Measurements from ENCODE around the gene CPOX.

Gene CPOX

DNA sequence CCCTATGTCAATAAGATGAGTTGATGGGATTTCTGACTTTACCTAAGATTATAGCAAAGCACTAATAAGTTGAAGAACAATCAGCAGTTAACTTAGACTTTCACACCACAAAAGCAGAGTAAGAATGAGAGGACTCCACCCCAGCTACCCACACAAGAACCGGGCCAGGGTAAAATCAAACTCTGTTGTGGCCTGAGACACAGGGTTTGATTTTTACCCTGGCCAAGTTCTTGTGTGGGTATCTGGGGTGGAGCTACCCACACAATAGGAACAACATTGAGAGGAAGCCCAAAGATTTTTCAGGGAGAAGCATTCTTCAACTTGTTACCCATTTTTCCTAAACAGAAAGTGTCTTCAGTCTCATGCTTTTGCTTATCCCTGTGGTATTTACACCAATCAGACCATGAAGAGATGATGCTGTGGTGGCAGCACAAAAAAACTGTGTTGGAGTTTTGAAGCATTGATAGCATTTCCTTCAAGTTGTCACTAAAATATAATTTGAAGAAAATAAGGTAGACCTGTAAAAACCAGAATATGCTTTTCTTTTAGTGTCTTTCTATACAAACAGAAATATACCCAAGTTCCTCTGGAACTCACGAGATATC, 25.6 kb downstream of the CPOX start:
- TF ChIP-seq CEBPB (IDR thresholded peaks at IDR 0.05): no peak

GRCh38 chr3:98565843-98566242, 27.6 kb downstream of the CPOX start:
- no peak for TF ChIP-seq CREB1 (IDR thresholded peaks at IDR 0.05; ENCODE audit: low read depth)
- TF ChIP-seq EGR1 (IDR thresholded peaks at IDR 0.05): no peak
- TF ChIP-seq RAD21 (IDR thresholded peaks at IDR 0.05; ENCODE audit: low read depth): no peak
- TF ChIP-seq TAF1 (IDR thresholded peaks at IDR 0.05; ENCODE audit: low read depth): no peak
- TF ChIP-seq YY1 (IDR thresholded peaks at IDR 0.05; ENCODE audit: low read depth): no peak
- TF ChIP-seq USF1 (IDR thresholded peaks at IDR 0.05): no peak
- TF ChIP-seq ZBTB7A (IDR thresholded peaks at IDR 0.05; ENCODE audit: low read depth): no peak
- TF ChIP-seq EP300 (IDR thresholded peaks at IDR 0.05; ENCODE audit: borderline replicate concordance): no peak
- no peak for TF ChIP-seq CEBPB (IDR thresholded peaks at IDR 0.05)
- no peak for TF ChIP-seq MAX (IDR thresholded peaks at IDR 0.05)
- TF ChIP-seq TCF12 (IDR thresholded peaks at IDR 0.05; ENCODE audit: low read depth): no peak

GRCh38 chr3:98565237-98565643, 28.2 kb downstream of the CPOX start:
- no peak for TF ChIP-seq CEBPB (IDR thresholded peaks at IDR 0.05)

DNA sequence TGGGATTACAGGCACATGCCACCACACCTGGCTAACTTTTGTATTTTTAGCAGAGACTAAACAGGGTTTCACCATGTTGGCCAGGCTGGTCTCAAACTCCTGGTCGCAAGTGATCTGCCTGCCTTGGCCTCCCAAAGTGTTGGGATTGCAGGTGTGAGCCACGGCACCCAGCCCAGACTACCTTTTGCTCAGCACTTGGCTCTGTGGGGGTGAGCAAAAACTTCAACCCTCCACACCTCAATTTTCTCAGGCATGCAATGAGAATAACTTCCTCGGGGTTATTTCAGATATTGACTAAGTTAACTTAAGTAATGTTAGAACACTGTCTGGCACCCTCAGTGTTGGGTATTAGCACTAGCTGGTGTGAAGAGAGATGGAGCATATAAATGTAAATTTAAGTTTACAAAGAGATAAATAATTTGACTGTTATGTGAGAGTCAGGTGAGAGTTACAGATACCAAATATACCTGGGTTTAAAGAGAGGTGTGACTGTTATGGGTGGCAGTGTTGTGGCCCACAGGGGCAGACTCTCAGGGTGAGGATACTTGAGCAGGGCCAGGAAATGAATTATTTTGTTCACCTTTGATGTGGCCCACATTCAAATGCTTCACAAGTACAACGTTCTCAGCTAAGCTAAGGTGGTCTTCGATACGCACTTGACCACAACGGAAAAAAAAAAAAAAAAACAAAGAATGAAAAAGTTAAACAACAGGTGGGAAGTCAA, 29.0 kb downstream of the CPOX start:
- no peak for TF ChIP-seq TEAD4 (IDR thresholded peaks at IDR 0.05)
- no peak for TF ChIP-seq USF1 (IDR thresholded peaks at IDR 0.05)
- no peak for TF ChIP-seq TCF12 (IDR thresholded peaks at IDR 0.05; ENCODE audit: low read depth)
- TF ChIP-seq CEBPB (IDR thresholded peaks at IDR 0.05): no peak
- no peak for TF ChIP-seq EP300 (IDR thresholded peaks at IDR 0.05; ENCODE audit: borderline replicate concordance)
- TF ChIP-seq MAX (IDR thresholded peaks at IDR 0.05): no peak
- TF ChIP-seq YY1 (IDR thresholded peaks at IDR 0.05; ENCODE audit: low read depth): no peak

GRCh38 chr3:98563661-98564281, 29.6 kb downstream of the CPOX start:
- TF ChIP-seq TEAD4 (IDR thresholded peaks at IDR 0.05) (no peak), TAF1 (IDR thresholded peaks at IDR 0.05; ENCODE audit: low read depth) (no peak), TCF12 (IDR thresholded peaks at IDR 0.05; ENCODE audit: low read depth) (no peak), EGR1 (IDR thresholded peaks at IDR 0.05) (no peak), CEBPB (IDR thresholded peaks at IDR 0.05) (no peak), ZBTB7A (IDR thresholded peaks at IDR 0.05; ENCODE audit: low read depth) (no peak), FOXM1 (IDR thresholded peaks at IDR 0.05; ENCODE audit: borderline replicate concordance, low read depth) (no peak), YY1 (IDR thresholded peaks at IDR 0.05; ENCODE audit: low read depth) (no peak), EP300 (IDR thresholded peaks at IDR 0.05; ENCODE audit: borderline replicate concordance) (no peak), NFIC (IDR thresholded peaks at IDR 0.05) (no peak), CREB1 (IDR thresholded peaks at IDR 0.05; ENCODE audit: low read depth) (no peak), USF1 (IDR thresholded peaks at IDR 0.05) (no peak), RAD21 (IDR thresholded peaks at IDR 0.05; ENCODE audit: low read depth) (no peak), MAX (IDR thresholded peaks at IDR 0.05) (no peak)
- TF ChIP-seq, protein P1, sequence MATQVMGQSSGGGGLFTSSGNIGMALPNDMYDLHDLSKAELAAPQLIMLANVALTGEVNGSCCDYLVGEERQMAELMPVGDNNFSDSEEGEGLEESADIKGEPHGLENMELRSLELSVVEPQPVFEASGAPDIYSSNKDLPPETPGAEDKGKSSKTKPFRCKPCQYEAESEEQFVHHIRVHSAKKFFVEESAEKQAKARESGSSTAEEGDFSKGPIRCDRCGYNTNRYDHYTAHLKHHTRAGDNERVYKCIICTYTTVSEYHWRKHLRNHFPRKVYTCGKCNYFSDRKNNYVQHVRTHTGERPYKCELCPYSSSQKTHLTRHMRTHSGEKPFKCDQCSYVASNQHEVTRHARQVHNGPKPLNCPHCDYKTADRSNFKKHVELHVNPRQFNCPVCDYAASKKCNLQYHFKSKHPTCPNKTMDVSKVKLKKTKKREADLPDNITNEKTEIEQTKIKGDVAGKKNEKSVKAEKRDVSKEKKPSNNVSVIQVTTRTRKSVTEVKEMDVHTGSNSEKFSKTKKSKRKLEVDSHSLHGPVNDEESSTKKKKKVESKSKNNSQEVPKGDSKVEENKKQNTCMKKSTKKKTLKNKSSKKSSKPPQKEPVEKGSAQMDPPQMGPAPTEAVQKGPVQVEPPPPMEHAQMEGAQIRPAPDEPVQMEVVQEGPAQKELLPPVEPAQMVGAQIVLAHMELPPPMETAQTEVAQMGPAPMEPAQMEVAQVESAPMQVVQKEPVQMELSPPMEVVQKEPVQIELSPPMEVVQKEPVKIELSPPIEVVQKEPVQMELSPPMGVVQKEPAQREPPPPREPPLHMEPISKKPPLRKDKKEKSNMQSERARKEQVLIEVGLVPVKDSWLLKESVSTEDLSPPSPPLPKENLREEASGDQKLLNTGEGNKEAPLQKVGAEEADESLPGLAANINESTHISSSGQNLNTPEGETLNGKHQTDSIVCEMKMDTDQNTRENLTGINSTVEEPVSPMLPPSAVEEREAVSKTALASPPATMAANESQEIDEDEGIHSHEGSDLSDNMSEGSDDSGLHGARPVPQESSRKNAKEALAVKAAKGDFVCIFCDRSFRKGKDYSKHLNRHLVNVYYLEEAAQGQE (IDR thresholded peaks at IDR 0.05; ENCODE audit: low read depth): no peak

DNA sequence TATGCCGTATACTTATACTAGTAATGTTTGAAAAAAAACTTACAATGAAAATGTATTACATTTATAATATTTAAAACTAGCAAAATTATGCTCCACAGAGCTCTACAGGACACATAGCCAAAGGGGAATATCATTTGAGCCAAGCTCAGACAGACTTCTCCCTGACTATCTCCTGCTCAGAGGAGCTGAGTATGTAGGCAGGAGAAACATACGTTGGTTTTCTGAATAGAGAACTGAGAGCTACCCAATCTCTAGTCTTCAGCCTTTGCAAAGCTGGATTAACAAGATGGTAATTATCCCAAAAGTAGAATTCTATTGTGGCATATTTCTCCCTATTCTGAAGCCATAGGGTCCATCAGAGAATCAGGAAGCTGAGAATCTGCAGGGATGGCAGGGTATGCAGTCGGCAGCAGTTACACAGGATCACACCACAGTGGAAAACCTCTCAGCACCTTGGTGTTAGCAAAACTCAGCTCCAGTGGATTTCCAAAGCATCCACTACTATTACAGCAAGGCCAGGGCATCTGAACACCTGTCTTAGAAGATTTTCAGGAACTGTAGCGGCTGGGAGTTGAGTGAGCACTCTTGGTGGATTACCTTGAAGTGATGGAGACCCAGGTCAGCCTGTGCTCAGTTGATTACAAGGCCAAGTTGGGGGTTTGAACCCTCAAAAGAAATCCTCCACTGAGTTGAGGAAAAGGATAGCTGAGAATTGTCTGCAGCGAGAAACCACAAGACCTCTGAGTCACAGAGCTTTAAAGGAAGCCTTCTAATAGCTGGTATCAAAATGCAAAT, 31.5 kb downstream of the CPOX start:
- TF ChIP-seq RAD21 (IDR thresholded peaks at IDR 0.05; ENCODE audit: low read depth) (no peak), ZBTB7A (IDR thresholded peaks at IDR 0.05; ENCODE audit: low read depth) (no peak), MAX (IDR thresholded peaks at IDR 0.05) (no peak), YY1 (IDR thresholded peaks at IDR 0.05; ENCODE audit: low read depth) (no peak), TAF1 (IDR thresholded peaks at IDR 0.05; ENCODE audit: low read depth) (no peak), TCF12 (IDR thresholded peaks at IDR 0.05; ENCODE audit: low read depth) (no peak), EP300 (IDR thresholded peaks at IDR 0.05; ENCODE audit: borderline replicate concordance) (no peak)
- TF ChIP-seq, protein P1 (IDR thresholded peaks at IDR 0.05; ENCODE audit: low read depth): no peak
